Femur (tissue), 1 donor: Measurements from ENCODE around the gene PTPRN2.
"Not testable (repeated sequence)": the region's sequence is repeated elsewhere in the genome, so short reads cannot be mapped to it uniquely, and the experiment has no call there.

Experiments
- DNase-seq: peaks from one replicate; pipeline ENCODE4 v3.0.0-alpha.2; 2017

The PTPRN2 gene

GRCh38 chr7:158396301-158396905 is 191.2 kb downstream of the PTPRN2 start:
- no peak for DNase-seq

GRCh38 chr7:158395780-158396278 is 191.8 kb downstream of the PTPRN2 start:
- DNase-seq: no peak

- no peak for DNase-seq
Observed at GRCh38 chr7:158395349-158395748, 192.3 kb downstream of the PTPRN2 start.

- DNase-seq: no peak
Observed at GRCh38 chr7:158394936-158395335, 192.7 kb downstream of the PTPRN2 start.

- DNase-seq: no peak
Observed at GRCh38 chr7:158393926-158394625, 193.5 kb downstream of the PTPRN2 start.

- DNase-seq: no peak
Observed at GRCh38 chr7:158392251-158392650, 195.4 kb downstream of the PTPRN2 start.

- no peak for DNase-seq
Observed at GRCh38 chr7:158391541-158391940, 196.1 kb downstream of the PTPRN2 start.

- no peak for DNase-seq
Observed at GRCh38 chr7:158391141-158391540, 196.5 kb downstream of the PTPRN2 start.

GRCh38 chr7:158390460-158390859 is 197.2 kb downstream of the PTPRN2 start:
- no peak for DNase-seq

- no peak for DNase-seq
Observed at GRCh38 chr7:158389514-158390425, 197.9 kb downstream of the PTPRN2 start.

- DNase-seq: no peak
Observed at GRCh38 chr7:158388928-158389327, 198.7 kb downstream of the PTPRN2 start.

- DNase-seq: no peak
Observed at GRCh38 chr7:158388072-158388471, 199.6 kb downstream of the PTPRN2 start.

- no peak for DNase-seq
Observed at GRCh38 chr7:158387546-158387891, 200.1 kb downstream of the PTPRN2 start.

- no peak for DNase-seq
Observed at GRCh38 chr7:158386866-158387545, 200.6 kb downstream of the PTPRN2 start.

GRCh38 chr7:158386355-158386618 is 201.3 kb downstream of the PTPRN2 start:
- no peak for DNase-seq

- not testable (repeated sequence) for DNase-seq
Observed at GRCh38 chr7:158385496-158386354, 201.9 kb downstream of the PTPRN2 start.

GRCh38 chr7:158384746-158385145 is 202.9 kb downstream of the PTPRN2 start:
- no peak for DNase-seq

GRCh38 chr7:158383665-158384064 is 204.0 kb downstream of the PTPRN2 start:
- no peak for DNase-seq

- no peak for DNase-seq
Observed at GRCh38 chr7:158382363-158383254, 205.0 kb downstream of the PTPRN2 start.

GRCh38 chr7:158381956-158382355 is 205.7 kb downstream of the PTPRN2 start:
- no peak for DNase-seq

GRCh38 chr7:158378978-158379377 is 208.6 kb downstream of the PTPRN2 start:
- no peak for DNase-seq
